ENCODE results near the gene ASIC2. TPM values are rescaled to one million over a fixed set of nuclear protein-coding genes. Genes with fewer than 3 reads are reported as not detected.

ASIC2 gene
- total RNA-seq, 1 experiment from 2014 or later = 0.74 TPM

DNA sequence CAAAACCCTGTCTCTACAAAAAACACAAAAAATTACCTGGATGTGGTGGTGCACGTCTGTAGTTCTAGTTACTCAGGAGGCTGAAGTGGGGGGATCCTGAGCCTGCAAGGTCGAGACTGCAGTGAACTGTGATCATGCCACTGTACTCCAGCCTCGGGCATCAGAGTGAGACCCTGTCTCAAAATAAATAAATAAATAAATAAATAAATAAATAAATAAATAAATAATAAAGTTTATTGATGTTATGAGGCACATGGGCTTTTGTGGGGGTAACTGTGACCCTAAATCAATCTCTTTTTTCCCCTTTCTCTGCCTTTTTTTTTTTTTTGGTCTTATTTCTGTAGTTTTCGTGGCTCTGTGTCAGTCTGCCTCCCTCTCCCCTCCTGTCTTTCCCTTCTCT, 4.5 kb upstream of the ASIC2 start:
- Histone ChIP-seq H2BK5ac (ENCODE audit: insufficient read length, low read length) (no peak overlapping the region), H3K4ac (ENCODE audit: low read depth, low read length) (no peak overlapping the region), H3K23me2 (ENCODE audit: insufficient read length, low read depth, low read length, poor library complexity, severe bottlenecking) (peaks cover 5% of the 10 kb centered on the region), H3T11ph (ENCODE audit: low read length) (no peak overlapping the region), H3K18ac (ENCODE audit: insufficient read length, low read depth, low read length) (no peak overlapping the region), H2BK120ac (ENCODE audit: low read depth, low read length, poor library complexity, severe bottlenecking) (no peak overlapping the region), H3K4me2 (ENCODE audit: insufficient read depth, insufficient read length, low read length) (no peak overlapping the region), H3K9ac (ENCODE audit: extremely low read depth, insufficient read length, low read length) (no peak overlapping the region), H2BK15ac (ENCODE audit: low read depth, low read length) (no peak overlapping the region), H4K5ac (ENCODE audit: insufficient read length, low read depth, low read length) (no peak overlapping the region), H2BK12ac (ENCODE audit: insufficient read length, low read depth, low read length) (no peak overlapping the region), H2BK20ac (ENCODE audit: low read depth, low read length, poor library complexity, severe bottlenecking) (no peak overlapping the region), H3K14ac (ENCODE audit: insufficient read depth, low read length) (no peak overlapping the region), H2AK5ac (ENCODE audit: insufficient read length, low read length) (no peak overlapping the region), H3K23ac (ENCODE audit: insufficient read length, low read depth, low read length) (no peak overlapping the region), H2AFZ (ENCODE audit: low read length) (no peak overlapping the region), H4K20me1 (ENCODE audit: control insufficient read depth, insufficient read depth, insufficient read length) (peaks cover 3% of the 10 kb centered on the region), H4K91ac (ENCODE audit: insufficient read length, low read depth, low read length) (no peak overlapping the region), H4K8ac (replicated peaks; ENCODE audit: insufficient read length, low read depth, low read length) (no peak overlapping the region), H3K27ac (ENCODE audit: insufficient read length, low read depth, low read length) (no peak overlapping the region), H3K79me2 (ENCODE audit: insufficient read depth, low read length) (no peaks in the 10 kb centered on the region; the same call in 1 of the 2 replicates), H3K56ac (ENCODE audit: insufficient read length, low read depth, low read length) (no peak overlapping the region), H3K9me3 (ENCODE audit: control insufficient read depth, low read depth, low read length) (no peaks in the 10 kb centered on the region), H3K4me1 (ENCODE audit: insufficient read depth, low read length) (no peaks in the 10 kb centered on the region; the same call in 1 of the 2 replicates), H3K27me3 (ENCODE audit: insufficient read depth, low read length) (peaks cover 18% of the 10 kb centered on the region), H3K79me1 (ENCODE audit: insufficient read depth, low read depth, low read length, poor library complexity, severe bottlenecking) (no peaks in the 10 kb centered on the region)
- Mint-ChIP-seq H3K4me3 (no peak overlapping the region), H3K36me3 (ENCODE audit: insufficient read depth in 1 of 3, low read depth in 3 of 3) (peaks cover 0 to 5% (median 0%) of the 10 kb centered on the region in 3 experiments; a peak in 2 of 7 replicates), H3K27me3 (ENCODE audit: low read depth) (peaks cover 81% of the 10 kb centered on the region), H3K4me1 (peaks cover 7 to 13% of the 10 kb centered on the region in 2 experiments), H3K27ac (no peak overlapping the region), H3K9me3 (peaks cover 0 to 8% of the 10 kb centered on the region in 2 experiments; a peak in 2 of 5 replicates)
- TF ChIP-seq, protein P1, sequence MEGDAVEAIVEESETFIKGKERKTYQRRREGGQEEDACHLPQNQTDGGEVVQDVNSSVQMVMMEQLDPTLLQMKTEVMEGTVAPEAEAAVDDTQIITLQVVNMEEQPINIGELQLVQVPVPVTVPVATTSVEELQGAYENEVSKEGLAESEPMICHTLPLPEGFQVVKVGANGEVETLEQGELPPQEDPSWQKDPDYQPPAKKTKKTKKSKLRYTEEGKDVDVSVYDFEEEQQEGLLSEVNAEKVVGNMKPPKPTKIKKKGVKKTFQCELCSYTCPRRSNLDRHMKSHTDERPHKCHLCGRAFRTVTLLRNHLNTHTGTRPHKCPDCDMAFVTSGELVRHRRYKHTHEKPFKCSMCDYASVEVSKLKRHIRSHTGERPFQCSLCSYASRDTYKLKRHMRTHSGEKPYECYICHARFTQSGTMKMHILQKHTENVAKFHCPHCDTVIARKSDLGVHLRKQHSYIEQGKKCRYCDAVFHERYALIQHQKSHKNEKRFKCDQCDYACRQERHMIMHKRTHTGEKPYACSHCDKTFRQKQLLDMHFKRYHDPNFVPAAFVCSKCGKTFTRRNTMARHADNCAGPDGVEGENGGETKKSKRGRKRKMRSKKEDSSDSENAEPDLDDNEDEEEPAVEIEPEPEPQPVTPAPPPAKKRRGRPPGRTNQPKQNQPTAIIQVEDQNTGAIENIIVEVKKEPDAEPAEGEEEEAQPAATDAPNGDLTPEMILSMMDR (conservative IDR thresholded peaks at IDR 0.05) = no peak
- no CpG with 5 or more reads among the region's 4 CpGs for WGBS (ENCODE audit: extremely low coverage, insufficient read length, low lambda C conversion rate)
- DNase-seq = no peak

All from H9 (cell line).